ENCODE results near the gene INTS7. TPM values are rescaled to one million over a fixed set of nuclear protein-coding genes. Genes with fewer than 3 reads are reported as not detected.

Gene INTS7
- total and polyA plus RNA-seq, 2 of the 4 experiments (the other 2 are of a cell fraction): 8.3 to 24.9 TPM

GRCh38 chr1:211912844-211913432 is 122.4 kb downstream of the INTS7 start:
- BruUV-seq (replicated peaks): no TSS peak
- dilution Hi-C loops (cut with HindIII; ENCODE audit: low sequenced_read_pairs, unreplicated experiment): no loop called here

More at GRCh38 chr1:211912844-211913432, 122.4 kb downstream of the INTS7 start:
- intact Hi-C loops (cut with micrococcal nuclease): no loop called here
- no peak overlapping the region for H2AK9ac ChIP-seq (replicated peaks; ENCODE audit: low read depth, low read length, poor library complexity)
- H2BK15ac ChIP-seq (ENCODE audit: low read depth, low read length): no peak overlapping the region
- POLR2A ChIA-PET (ENCODE audit: unreplicated experiment): no interaction called here
- WGBS, 2 experiments (ENCODE audit: extremely low coverage in 2 of 2, insufficient read length in 1 of 2): 89% methylated on average over 9 of the region's 13 CpGs; no CpG with 5 or more reads in 1 of the 2 experiments
- no peak overlapping the region for H2BK5ac ChIP-seq (ENCODE audit: low read depth, low read length, poor library complexity, severe bottlenecking)
- H2AFZ ChIP-seq (replicated peaks; ENCODE audit: low read length, poor library complexity): no peak overlapping the region
- no peak overlapping the region for H2BK20ac ChIP-seq (ENCODE audit: low read depth, low read length)
- H3K4me2 ChIP-seq (ENCODE audit: low read depth, low read length): no peak overlapping the region
- H3K9me3 ChIP-seq (ENCODE audit: control insufficient read depth, insufficient read depth, low read length): no peaks in the 10 kb centered on the region
- H3K79me1 ChIP-seq (ENCODE audit: low read depth in 1 of 2, low read length in 2 of 2): no peaks in the 10 kb centered on the region
- CTCF ChIA-PET: no interaction called here
- H3K27ac ChIP-seq (ENCODE audit: insufficient read depth, low read length): no peak overlapping the region
- H3K14ac ChIP-seq (replicated peaks; ENCODE audit: low read depth, low read length): no peak overlapping the region
- H4K91ac ChIP-seq (ENCODE audit: insufficient read depth, low read depth, low read length): no peak overlapping the region
- no peak for DNase-seq
- H3K4me3 ChIP-seq (ENCODE audit: insufficient read depth, low read depth, low read length): no peak overlapping the region
- peaks cover 3% of the 10 kb centered on the region for H3K4me1 ChIP-seq (ENCODE audit: control insufficient read depth, insufficient read depth, low read length)
- H4K20me1 ChIP-seq (ENCODE audit: insufficient read depth, low read length): no peaks in the 10 kb centered on the region
- no peak for ATAC-seq (ENCODE audit: low read depth)
- no peak overlapping the region for H4K5ac ChIP-seq (ENCODE audit: low read depth, low read length)
- no peaks in the 10 kb centered on the region; the same call in none of the 2 replicates for H3K9me1 ChIP-seq (ENCODE audit: insufficient read depth, low read length)
- no peak overlapping the region for H3K9ac ChIP-seq (ENCODE audit: low read depth, low read length)
- no peak overlapping the region for H2BK120ac ChIP-seq (ENCODE audit: low read depth, low read length)
- H3K36me3 ChIP-seq (ENCODE audit: control insufficient read depth, insufficient read depth, low read length): no peaks in the 10 kb centered on the region
- H3K23ac ChIP-seq (ENCODE audit: low read depth, low read length): no peak overlapping the region
- in situ Hi-C loops (cut with MboI; ENCODE audit: low sequenced_read_pairs): no loop called here
- no peak overlapping the region for H3K4ac ChIP-seq (ENCODE audit: low read depth, low read length)
- no peak overlapping the region for H3K56ac ChIP-seq (ENCODE audit: extremely low read depth, insufficient read depth, low read length)
- peaks cover 15% of the 10 kb centered on the region for H3K27me3 ChIP-seq (ENCODE audit: control insufficient read depth, insufficient read depth, low read length)
- H2AK5ac ChIP-seq (ENCODE audit: low read depth, low read length): no peak overlapping the region
- H3K18ac ChIP-seq (ENCODE audit: low read depth, low read length): no peak overlapping the region
- no peak overlapping the region for H4K8ac ChIP-seq (ENCODE audit: low read depth in 2 of 2, low read length in 2 of 2)
- no peak for TF ChIP-seq RAD21 (IDR thresholded peaks at IDR 0.05; ENCODE audit: low read length)

All from IMR-90 (cell line).